ENCODE data around the gene NRXN3. TPM values are rescaled to one million over a fixed set of nuclear protein-coding genes. Genes with fewer than 3 reads are reported as not detected.

NRXN3 gene
- total and polyA plus RNA-seq, 2 of the 4 experiments (the other 2 are of a cell fraction) = 4.8 to 25.1 TPM

- Histone ChIP-seq H3K9me1 (ENCODE audit: insufficient read depth, low read length) (no peaks in the 10 kb centered on the region), H3K56ac (ENCODE audit: extremely low read depth, insufficient read depth, low read length) (no peak overlapping the region), H2AFZ (replicated peaks; ENCODE audit: low read length, poor library complexity) (no peak overlapping the region), H3K4me2 (ENCODE audit: low read depth, low read length) (no peak overlapping the region), H3K18ac (ENCODE audit: low read depth, low read length) (no peak overlapping the region), H3K9me3 (ENCODE audit: control insufficient read depth, insufficient read depth, low read length) (peaks cover 12% of the 10 kb centered on the region), H2AK5ac (ENCODE audit: low read depth, low read length) (no peak overlapping the region), H3K79me1 (ENCODE audit: low read depth in 1 of 2, low read length in 2 of 2) (no peaks in the 10 kb centered on the region), H2AK9ac (replicated peaks; ENCODE audit: low read depth, low read length, poor library complexity) (no peak overlapping the region), H3K4me1 (ENCODE audit: control insufficient read depth, insufficient read depth, low read length) (no peaks in the 10 kb centered on the region), H2BK120ac (ENCODE audit: low read depth, low read length) (no peak overlapping the region), H4K20me1 (ENCODE audit: insufficient read depth, low read length) (no peaks in the 10 kb centered on the region), H2BK15ac (ENCODE audit: low read depth, low read length) (no peak overlapping the region), H3K4me3 (ENCODE audit: insufficient read depth, low read depth, low read length) (no peak overlapping the region), H3K27me3 (ENCODE audit: control insufficient read depth, insufficient read depth, low read length) (no peaks in the 10 kb centered on the region), H4K91ac (ENCODE audit: insufficient read depth, low read depth, low read length) (no peak overlapping the region), H4K8ac (ENCODE audit: low read depth in 2 of 2, low read length in 2 of 2) (no peak overlapping the region), H3K9ac (ENCODE audit: low read depth, low read length) (no peak overlapping the region), H3K27ac (ENCODE audit: insufficient read depth, low read length) (no peak overlapping the region), H2BK20ac (ENCODE audit: low read depth, low read length) (no peak overlapping the region), H4K5ac (ENCODE audit: low read depth, low read length) (no peak overlapping the region), H3K4ac (ENCODE audit: low read depth, low read length) (no peak overlapping the region), H3K36me3 (ENCODE audit: control insufficient read depth, insufficient read depth, low read length) (no peaks in the 10 kb centered on the region), H3K23ac (ENCODE audit: low read depth, low read length) (no peak overlapping the region), H2BK5ac (ENCODE audit: low read depth, low read length, poor library complexity, severe bottlenecking) (no peak overlapping the region), H3K14ac (replicated peaks; ENCODE audit: low read depth, low read length) (no peak overlapping the region)
- intact Hi-C loops (cut with micrococcal nuclease) = no loop called here
- ChIA-PET POLR2A (ENCODE audit: unreplicated experiment) (no interaction called here), CTCF (no interaction called here)
- TF ChIP-seq RFX5 (IDR thresholded peaks at IDR 0.05; ENCODE audit: low read depth, low read length) (no peak), CHD1 (IDR thresholded peaks at IDR 0.05; ENCODE audit: low read depth, low read length) (no peak), MAFK (IDR thresholded peaks at IDR 0.05; ENCODE audit: low read depth, low read length) (no peak), RCOR1 (IDR thresholded peaks at IDR 0.05; ENCODE audit: insufficient replicate concordance, low read length) (no peak), USF2 (IDR thresholded peaks at IDR 0.05; ENCODE audit: low read depth, low read length) (no peak), BHLHE40 (IDR thresholded peaks at IDR 0.05; ENCODE audit: low read depth, low read length) (no peak), RAD21 (IDR thresholded peaks at IDR 0.05; ENCODE audit: low read length) (no peak), SMC3 (IDR thresholded peaks at IDR 0.05; ENCODE audit: low read depth, low read length) (no peak), FOS (IDR thresholded peaks at IDR 0.05; ENCODE audit: low read depth, low read length) (no peak), ELK1 (IDR thresholded peaks at IDR 0.05; ENCODE audit: borderline replicate concordance, low read depth, low read length) (no peak)
- in situ Hi-C loops (cut with MboI; ENCODE audit: low sequenced_read_pairs) = no loop called here
- dilution Hi-C loops (cut with HindIII; ENCODE audit: low sequenced_read_pairs, unreplicated experiment) = no loop called here
- DNase-seq (no peak), ATAC-seq (ENCODE audit: low read depth) (no peak)
- BruUV-seq (replicated peaks) = no TSS peak
- WGBS, 2 experiments (ENCODE audit: extremely low coverage in 2 of 2, insufficient read length in 1 of 2) = no CpG with 5 or more reads among the region's 5 CpGs
These were observed 81.1 kb downstream of the NRXN3 start for GRCh38 chr14:78251308-78251707.

Data from IMR-90 (cell line).